HG03139 (cell line): ENCODE data around the gene SLC44A5.

Source experiments
- ATAC-seq: cut with Tn5 transposase; IDR thresholded peaks from one replicate; pipeline ENCODE4 v1.9.1; 2021; ENCODE audit not compliant: unreplicated experiment

The SLC44A5 gene

DNA sequence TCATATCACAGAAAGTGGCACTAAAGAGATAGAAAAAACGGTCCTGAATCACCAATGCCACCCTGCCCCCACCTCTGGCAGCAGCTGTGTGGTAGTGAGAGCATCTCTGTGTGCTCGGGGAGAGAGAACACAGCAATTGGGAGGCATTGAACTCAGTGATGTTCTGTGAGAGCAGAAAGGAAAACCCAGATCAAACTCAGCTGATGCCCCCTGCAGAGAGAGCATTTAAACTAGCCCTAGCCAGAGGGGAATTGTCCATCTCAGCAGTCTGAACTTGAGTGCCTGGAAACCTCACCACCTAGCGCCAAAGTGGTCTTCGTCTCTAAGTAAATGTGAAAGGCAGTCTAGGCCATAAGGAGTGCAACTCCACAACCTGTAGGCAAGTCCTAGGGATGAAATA is 21.3 kb downstream of the SLC44A5 start:
- ATAC-seq = no peak

DNA sequence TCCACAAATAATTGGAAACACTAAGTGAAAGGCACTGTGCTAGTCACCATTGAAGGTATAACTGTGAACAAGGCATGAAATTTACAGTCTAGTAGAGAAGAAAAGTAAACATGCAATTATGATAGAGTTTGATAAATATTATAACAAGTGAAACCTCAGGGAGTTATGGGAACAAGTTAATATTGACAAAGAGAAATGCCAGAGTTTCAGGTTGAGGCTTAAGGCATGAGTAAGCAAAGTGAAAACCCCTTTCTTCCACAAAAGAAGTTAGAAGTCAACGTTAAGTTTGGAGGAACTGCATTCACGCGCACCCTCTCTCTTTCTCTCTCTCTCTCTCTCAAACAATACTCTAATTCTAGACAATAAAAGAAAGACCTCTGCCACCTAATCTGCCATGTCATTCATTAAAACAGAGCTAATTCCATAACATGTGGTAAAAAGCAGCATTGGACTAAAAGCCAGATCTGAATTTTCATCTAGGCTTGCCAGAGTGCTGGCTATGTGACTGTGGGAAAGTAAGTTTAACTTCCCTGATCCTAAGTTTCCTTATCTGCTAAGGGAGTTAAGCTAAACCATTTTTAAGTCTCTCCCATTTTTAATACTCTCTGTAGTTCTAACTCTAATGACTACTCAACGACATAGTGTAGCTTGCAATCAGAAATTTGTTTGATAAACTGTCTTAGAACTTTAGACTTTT is 22.0 kb downstream of the SLC44A5 start:
- no peak for ATAC-seq

DNA sequence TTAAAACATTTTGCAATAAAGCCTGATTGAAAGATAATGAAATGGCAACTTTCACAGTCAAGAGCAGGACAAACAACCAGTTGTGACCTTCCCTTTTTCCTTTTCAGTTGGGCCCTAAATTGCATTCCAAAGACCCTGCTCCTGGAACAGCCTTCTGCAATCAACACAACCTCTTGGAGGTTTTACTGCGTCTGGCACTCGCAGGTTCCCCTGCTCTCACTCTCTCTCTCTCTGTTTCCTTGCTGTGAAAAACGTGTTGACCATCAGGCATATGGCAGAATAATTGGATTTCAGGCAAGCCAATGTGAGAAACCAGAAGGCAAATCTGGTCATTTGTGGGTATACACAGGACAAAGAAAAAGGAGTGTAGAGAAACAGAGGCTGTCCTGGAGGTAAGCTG is 23.2 kb downstream of the SLC44A5 start:
- ATAC-seq = no peak

DNA sequence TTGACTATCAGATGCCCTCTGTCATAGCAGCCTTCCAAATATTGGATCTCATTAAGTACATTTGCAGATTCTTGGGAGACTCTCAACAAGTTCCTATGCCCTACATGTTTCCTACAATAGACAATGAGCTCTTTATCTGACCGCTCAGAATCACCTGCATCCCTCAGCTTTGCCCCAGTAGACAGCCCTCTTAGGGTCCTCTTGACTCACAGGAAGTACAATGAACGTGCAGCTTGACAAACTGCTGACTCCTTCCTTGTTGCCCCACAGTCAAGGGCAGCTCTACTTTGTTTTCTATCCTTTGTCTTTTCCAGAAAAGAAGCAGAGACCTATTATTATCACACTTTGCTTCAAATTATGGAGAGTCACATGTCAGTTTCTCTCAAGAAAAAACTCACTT is 27.6 kb downstream of the SLC44A5 start:
- ATAC-seq = no peak

DNA sequence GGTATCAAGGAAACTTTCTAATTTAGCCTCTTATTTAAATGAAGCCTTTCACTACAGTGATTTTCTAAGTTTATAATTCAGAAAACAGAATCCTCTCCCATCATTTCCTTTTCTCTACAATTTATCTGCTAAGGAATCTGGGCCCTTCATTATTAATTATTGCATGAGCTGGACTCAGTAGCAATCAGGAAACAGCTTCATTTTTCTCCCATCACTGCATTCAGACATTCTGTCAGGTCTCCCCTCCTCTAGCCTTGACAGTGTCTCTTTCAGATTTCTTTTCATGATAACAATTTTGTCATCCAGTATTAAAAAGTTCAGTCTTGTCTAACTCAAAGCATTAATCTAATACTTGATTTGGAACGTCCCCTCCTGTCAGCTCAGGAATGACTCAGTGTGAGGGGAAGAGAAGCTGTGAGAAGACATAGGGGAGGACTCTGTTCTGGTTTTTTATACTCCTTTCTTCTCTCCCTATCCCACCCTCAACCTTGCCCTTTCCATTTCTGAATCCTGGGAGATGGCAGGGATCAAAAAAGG is 28.1 kb downstream of the SLC44A5 start:
- no peak for ATAC-seq

DNA sequence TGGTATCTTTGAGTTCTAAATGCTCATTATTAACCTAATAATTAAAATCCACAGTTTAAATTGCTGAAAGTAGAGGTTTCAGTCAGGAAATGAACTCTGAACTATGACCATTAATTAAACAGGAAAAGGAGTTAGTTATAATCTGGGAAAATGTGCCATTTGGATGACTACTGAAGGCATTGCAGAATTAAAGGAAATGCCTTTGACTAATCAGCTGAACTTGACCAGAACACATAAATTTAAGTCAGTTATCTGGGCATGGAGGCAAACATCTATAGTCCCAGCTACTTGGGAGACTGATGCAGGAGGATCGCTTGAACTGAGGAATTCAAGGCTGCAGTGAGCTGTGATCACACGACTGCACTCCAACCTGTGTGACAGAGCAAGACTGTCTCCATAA is 31.9 kb downstream of the SLC44A5 start:
- ATAC-seq = no peak

DNA sequence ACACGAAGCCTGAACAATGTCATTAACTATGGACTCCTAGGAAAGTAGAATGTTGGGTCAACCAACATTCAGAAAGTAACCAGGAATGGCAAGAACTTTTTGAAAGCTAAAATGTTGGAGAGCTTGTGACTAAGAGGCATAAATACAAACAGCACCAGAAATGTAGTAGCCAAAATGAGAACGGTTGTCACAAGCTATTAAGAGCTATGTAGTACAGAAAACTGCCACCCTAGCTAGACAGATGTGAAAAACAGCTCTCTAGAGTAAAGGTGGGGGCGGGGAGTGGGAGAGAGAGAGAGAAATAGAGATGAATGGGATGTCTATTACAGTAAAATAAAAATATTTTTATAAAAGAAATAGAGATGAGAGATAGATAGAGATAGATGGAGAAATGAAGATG is 35.1 kb downstream of the SLC44A5 start:
- ATAC-seq = no peak

DNA sequence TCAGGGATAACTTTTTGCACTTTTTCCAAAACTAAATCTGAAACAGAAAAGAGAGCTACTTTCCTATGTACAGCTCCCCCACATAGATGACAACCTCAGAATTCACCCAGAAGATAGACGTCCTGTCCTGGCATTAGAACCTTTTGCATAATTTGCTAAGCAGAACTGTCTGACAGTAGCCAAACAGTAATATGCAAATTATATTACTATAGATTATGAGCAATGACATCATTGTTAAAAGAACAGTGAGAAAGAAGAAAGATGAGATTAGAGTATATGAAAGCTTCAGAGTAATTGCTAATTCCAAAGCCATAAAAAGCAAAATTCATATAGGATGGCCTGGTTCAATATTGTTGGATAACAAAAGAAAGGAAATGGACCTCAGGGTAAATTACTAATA is 43.7 kb downstream of the SLC44A5 start:
- ATAC-seq = no peak

DNA sequence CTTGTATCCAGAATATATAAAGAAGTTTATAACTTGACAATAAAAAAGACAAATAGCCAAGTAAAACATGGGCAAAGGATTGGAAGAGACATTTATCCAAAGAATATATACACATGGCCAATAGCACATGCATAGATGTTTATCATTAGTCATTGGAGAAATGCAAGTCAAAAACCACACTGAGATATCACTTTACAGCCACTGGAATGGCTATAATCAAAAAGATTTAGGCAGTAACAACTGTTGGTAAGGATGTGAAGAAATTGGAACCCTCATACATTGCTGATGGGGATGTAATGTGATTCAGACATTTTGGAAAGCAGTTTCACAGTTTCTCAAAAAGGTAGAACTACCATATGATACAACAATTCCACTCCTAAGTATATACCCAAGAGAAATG is 51.1 kb downstream of the SLC44A5 start:
- no peak for ATAC-seq

DNA sequence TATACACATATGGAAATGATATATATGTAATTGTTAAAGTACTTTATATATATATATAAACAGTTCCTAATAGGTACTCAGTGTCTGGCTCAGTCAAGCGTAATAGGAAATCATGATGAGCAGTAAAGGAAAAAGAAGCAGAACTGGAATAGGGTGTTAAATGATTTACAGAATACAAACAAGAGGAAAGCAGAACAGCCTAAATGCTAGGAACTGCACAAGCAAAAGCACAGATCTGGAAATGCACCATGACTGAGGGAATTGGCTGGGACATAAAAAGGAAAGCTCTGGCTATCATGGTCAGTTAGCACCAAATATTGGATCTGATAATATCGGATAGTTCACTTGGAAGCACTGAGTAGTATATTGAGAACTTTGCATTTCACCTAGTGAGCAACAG is 51.8 kb downstream of the SLC44A5 start:
- no peak for ATAC-seq

DNA sequence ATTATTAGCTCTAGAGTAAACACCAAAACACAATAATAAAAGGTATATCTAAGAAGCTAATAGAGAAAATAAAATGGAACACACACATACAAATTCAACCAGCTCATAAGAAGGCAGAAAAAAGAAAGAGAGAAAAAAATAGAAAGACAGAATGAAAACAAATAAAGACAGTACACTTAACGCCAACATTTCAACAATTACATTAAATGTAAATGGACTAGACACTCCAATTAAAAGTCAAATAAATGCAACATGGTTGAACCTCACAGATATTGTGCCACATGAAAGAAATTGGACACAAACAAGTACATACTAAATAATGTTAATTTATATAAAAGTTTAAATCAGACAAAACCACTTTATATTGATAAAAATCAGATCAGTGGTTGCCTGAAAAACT is 56.0 kb downstream of the SLC44A5 start:
- ATAC-seq = no peak

DNA sequence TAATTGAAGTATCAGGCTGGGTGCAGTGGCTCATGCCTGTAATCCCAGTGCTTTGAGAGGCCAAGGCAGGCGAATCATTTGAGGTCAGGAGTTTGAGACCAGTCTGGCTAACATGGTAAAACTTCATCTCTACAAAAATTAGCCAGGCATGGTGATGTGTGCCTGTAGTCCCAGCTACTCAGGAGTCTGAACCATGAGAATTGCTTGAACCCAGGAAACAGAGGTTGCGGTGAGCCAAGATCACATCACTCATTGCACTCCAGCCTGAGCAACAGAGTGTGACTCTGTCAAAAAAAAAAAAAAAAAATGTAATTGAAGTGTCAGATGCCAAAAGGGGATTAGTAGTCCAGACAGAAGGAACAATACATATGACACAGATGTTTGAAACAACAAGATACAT is 56.7 kb downstream of the SLC44A5 start:
- ATAC-seq = no peak

DNA sequence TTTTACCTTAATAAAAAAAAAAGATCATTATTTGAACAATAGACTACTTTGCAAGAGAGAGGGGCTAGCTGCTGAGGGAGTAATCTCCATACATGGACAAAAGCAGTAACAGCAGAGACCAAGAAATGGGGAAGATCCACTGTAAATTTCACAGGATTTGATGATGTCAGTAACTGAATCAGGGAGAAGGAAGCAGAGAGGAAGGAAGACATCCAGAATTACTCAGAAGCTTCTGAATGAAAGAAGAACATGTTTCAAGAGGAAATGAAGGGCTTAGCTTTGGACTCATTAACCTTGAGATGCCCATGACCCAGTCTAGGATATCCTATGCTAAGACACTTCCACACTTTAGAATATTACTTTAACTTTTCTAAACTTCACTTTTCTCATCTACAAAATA is 60.4 kb downstream of the SLC44A5 start:
- ATAC-seq = no peak

DNA sequence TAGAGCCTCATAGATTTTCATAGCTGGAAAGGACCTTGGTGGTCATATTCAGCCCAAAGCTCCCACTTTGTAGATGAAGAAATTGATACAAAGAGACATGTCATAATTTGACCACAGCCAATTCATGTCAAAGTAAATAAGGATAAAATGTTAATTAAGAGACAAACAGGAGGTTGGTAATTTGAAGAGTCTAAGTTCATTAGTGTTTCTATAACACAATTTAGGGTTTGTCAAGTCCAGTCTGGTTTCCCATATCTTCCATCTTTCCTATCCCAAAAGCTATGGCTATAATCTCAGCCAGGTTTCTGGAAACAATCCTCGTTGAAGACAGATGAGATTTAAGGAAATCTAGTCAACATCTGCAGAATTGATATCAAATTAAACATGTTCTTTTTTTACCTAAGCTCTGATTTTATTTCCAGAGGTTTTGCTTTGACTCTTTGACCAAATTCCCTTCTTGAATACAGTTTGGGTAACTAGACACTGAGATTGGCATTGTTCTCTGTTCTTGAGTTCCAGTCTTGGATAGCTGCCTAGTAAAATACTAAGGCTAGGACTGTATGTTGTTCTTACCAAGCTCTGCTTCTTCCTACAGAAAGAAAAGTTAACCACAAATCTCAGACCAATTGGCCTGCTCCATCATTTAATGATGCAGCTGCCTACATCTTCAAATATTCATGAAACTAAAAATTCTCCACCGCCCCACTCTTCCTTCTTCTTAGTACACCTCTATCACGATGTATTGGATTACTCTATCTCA is 62.0 kb downstream of the SLC44A5 start:
- no peak for ATAC-seq

DNA sequence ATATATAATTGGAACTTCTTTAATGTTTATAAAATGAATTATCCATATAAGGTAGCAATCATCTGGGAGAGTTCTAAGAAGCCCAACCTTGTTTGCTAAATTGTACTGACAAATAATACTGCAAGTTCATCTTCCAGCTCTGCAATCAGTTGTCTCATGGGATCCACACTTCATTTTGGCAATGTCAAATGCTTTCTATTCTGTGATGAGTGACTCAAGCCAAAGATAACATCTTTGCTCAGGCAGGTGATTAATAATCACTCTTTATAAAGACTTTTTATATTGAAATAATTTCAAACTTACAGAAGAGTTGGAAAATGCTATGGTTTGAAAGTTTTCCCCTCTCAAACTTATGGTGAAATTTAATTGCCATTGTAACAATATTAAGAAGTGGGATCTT is 67.2 kb downstream of the SLC44A5 start:
- ATAC-seq = no peak

DNA sequence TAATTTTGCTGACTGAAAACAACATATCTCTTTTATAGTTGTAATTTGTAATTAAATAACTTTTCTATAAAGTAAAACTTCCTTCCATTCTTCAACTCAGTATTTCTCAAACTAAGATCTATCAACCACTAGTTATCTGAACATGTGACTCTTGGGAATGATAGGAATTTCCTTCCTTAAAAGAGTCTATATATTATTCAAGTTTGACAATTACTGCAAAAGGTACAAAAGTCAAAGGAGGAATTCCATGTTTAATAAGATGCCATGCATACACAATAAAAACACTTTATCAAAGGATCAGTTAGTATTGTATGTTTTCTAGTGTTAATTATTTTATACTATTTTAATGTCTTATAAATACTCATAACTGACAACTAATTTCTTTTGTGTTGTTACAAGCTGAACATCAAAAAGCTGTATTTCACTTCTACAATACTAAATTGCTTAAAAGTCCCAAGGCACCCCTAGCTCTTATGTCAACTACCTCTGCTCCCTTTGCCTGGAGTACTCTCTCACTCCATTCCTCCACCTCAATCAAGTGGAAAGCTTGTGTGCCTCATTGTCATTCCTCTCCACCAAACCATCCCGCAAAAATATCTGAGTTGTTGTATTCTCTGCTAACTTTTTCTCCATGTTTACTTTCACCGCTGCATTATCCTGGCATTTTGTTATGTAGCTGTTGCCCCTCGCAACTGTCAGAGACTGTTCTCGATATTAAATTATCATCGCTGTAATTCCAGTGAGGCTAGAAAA is 67.9 kb downstream of the SLC44A5 start:
- no peak for ATAC-seq

DNA sequence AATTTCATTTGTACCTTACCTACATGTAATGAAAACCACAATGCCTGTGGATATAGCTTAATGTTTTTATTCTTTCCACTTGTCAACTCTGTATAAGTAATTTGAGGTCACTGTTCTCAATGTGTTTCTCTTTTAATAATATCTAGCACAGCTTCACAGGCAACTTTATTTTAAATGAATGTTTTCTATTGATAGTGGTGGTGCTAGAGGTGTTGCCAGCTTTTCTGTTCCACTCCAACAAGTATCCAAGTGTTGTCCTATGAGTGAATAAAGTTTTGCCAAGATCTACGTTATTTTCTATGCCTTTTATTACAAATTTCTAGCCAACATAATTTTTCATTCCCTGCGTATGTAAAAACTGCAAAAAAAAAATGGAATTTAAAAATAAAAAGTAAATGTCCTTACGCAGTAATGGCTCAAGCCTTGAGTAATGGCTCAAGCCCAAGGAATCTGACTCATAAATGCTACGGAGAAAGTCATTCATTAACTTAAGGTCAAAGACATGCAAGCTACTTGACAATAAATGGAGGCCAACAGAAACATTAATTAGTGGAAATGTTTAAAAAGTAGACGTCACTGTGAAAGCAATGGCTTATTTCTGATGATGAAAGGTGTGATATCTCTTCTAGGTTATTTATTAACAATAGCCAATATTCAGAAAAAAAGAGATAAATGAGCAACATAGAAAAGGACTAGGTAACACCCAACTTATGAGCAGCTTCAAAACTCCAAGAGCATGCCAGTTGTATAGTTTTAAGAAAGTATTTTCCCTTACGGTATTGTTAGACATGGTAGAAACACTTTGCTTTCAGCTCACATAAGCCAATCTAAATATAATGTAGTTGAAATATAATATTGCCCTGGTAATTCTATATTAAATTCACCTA is 71.4 kb downstream of the SLC44A5 start:
- ATAC-seq = no peak

DNA sequence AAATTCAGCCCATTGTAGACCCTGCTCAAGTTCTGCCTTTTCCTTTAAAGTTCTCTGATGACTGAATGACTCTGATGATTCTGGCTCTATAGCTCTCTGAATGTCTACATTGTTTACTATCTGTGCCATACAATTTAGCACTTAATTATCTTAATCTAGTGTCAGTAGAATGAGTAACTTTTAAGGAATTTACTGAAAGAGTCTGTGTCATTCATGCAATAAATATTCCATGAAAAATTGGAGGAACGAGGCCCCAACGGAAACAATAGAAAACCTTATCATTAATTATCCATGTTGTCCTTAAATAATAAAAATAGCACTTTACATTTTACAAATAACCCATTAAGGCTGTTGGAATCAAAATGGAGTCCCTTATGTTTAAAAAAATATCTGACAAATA is 77.8 kb downstream of the SLC44A5 start:
- no peak for ATAC-seq

DNA sequence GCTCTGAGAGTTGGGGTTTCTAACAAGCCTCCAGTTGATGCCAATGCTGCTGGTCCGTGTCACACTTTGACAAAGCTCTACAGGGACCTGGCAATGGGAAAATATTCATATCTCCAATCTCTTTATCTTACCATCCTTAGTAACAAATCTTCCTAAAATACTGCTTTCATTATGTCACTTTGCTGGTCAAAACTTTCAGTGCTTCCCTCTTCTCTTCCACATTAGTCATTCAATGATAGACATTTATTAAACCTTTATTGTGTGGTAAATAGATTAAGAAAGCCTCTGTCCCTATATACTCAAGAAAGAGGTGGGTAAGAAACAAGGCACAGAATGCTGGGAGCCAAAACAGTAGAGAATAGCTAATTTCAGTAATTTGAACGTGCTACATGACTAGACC is 79.3 kb downstream of the SLC44A5 start:
- ATAC-seq = no peak

DNA sequence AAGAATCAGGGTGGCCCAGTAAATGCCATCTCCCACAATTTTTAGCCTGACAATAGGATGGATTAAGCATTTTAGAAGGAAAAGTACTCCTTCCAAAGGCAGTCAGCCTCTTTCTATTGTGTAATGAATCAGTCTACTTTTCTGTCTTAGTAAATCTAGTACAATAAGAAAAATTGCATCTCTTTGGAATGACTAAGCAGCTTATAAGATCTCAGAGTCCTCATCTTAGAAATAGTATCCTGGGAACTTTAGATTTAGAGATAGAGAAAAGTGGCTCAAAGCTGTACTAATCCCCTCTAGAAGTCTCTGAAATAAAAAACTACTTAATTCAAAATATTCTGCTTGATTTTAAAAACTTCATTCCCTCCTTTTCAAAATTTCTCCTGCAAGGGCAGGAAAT is 81.4 kb downstream of the SLC44A5 start:
- ATAC-seq = no peak

DNA sequence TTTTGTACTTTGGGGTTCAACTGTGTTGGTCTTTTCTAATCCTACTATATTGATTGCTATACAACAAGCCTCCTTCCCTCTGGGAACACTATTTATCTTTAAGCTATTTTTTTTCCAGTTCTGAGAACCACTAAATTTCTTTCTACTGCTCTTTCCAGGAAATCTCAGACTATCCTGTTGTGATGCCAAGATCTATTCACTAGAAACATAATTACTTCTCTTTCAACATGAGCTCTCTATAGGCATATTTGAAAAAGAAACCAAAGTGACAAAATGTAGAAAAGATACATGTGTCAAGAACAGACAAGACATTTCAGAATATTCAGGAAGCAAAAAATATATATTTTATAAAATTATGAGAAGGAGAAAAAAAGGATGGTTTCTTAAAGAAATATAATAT is 82.9 kb downstream of the SLC44A5 start:
- ATAC-seq = no peak
